Loucy (cell line): Measurements from ENCODE around the gene ACSM5.
"Not testable (repeated sequence)": the region's sequence is repeated elsewhere in the genome, so short reads cannot be mapped to it uniquely, and the experiment has no call there.

Experiments used
- H2AFZ ChIP-seq: fragments of 200-600 bp; sonication (generic); 2 replicates; pipeline ENCODE4 v1.6.0; 2016; ENCODE audit warnings: antibody characterized with exemption, mild to moderate bottlenecking, low read length, moderate library complexity
- H3F3A ChIP-seq: fragments of 200-600 bp; 2 replicates; pipeline ENCODE4 v1.6.0; 2016; ENCODE audit warnings: antibody characterized with exemption, low read depth, mild to moderate bottlenecking
- H3K27me3 ChIP-seq: fragments of 200-600 bp; sonication (generic); 2 replicates; pipeline ENCODE4 v1.6.1; 2014; ENCODE audit warnings: low read length, mild to moderate bottlenecking; ENCODE audit not compliant: insufficient read depth, poor library complexity, severe bottlenecking
- H3K36me3 ChIP-seq: fragments of 200-600 bp; sonication (generic); 2 replicates; pipeline ENCODE4 v1.6.1; 2016; ENCODE audit warnings: low read length; ENCODE audit not compliant: insufficient read depth
- H3K4me1 ChIP-seq: fragments of 200-600 bp; sonication (generic); 2 replicates; pipeline ENCODE4 v1.5.1; 2014; ENCODE audit warnings: low read length, mild to moderate bottlenecking; ENCODE audit not compliant: insufficient read depth, poor library complexity, severe bottlenecking
- H3K4me2 ChIP-seq: fragments of 200-600 bp; sonication (generic); 2 replicates; pipeline ENCODE4 v1.6.0; 2014; ENCODE audit warnings: antibody characterized with exemption, low read length, low read depth, mild to moderate bottlenecking; ENCODE audit not compliant: poor library complexity, severe bottlenecking
- H3K4me3 ChIP-seq: fragments of 200-600 bp; sonication (generic); 2 replicates; pipeline ENCODE4 v1.5.1; 2014; ENCODE audit warnings: low read length, mild to moderate bottlenecking, mixed read lengths; ENCODE audit not compliant: poor library complexity, severe bottlenecking
- H3K79me2 ChIP-seq: fragments of 200-600 bp; sonication (generic); 2 replicates; pipeline ENCODE4 v1.6.1; 2014; ENCODE audit warnings: low read length; ENCODE audit not compliant: insufficient read depth
- H3K9ac ChIP-seq: fragments of 200-600 bp; sonication (generic); 2 replicates; pipeline ENCODE4 v1.6.0; 2014; ENCODE audit warnings: mild to moderate bottlenecking, low read depth, low read length, moderate library complexity; ENCODE audit not compliant: poor library complexity, severe bottlenecking
- H3K9me2 ChIP-seq: fragments of 200-600 bp; sonication (generic); replicated peaks from 2 replicates; pipeline ENCODE4 v1.6.1; 2016; ENCODE audit warnings: low read depth, low read length, mixed read lengths
- H3K9me3 ChIP-seq: fragments of 200-600 bp; sonication (generic); 2 replicates; pipeline ENCODE4 v1.6.1; 2014; ENCODE audit warnings: mild to moderate bottlenecking, antibody characterized with exemption, low read length, low read depth; ENCODE audit not compliant: insufficient read depth
- H4K20me1 ChIP-seq: fragments of 200-600 bp; sonication (generic); 2 replicates; pipeline ENCODE4 v1.6.0; 2014; ENCODE audit warnings: antibody characterized with exemption, low read length, mild to moderate bottlenecking; ENCODE audit not compliant: insufficient read depth, poor library complexity, severe bottlenecking
- EZH2phosphoT487 ChIP-seq: fragments of 200-600 bp; IDR thresholded peaks from 2 replicates; pipeline ENCODE4 v1.6.1; 2018; ENCODE audit warnings: antibody characterized with exemption, mild to moderate bottlenecking, moderate library complexity, borderline replicate concordance
- TF ChIP-seq, protein P1 (sequence below): fragments of 200-600 bp; sonication (generic); conservative IDR thresholded peaks from 2 replicates; pipeline ENCODE4 v1.5.1; 2014; ENCODE audit warnings: mild to moderate bottlenecking, antibody characterized with exemption, low read length

ACSM5 gene

DNA sequence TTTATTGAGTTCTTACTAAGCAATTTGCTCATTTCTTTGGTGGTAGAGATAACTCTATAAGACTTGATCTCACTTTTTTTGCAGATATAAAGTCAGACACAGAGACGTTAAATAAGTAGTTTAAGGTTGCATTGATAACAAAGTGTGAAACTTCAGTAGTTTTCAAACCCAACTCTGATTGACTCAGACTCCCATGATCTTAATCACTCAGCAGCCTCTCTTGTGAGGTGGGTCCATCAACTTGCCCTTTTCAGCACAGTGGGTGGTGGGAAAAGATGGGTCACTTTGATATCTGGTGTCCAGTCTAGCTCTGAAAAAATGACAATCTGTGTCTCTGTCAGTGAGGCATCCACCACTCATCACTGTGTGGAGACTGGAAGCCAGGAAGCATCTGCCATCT, 61.4 kb downstream of the ACSM5 start:
- H2AFZ ChIP-seq, H4K20me1 ChIP-seq, H3K79me2 ChIP-seq: not testable (repeated sequence)

DNA sequence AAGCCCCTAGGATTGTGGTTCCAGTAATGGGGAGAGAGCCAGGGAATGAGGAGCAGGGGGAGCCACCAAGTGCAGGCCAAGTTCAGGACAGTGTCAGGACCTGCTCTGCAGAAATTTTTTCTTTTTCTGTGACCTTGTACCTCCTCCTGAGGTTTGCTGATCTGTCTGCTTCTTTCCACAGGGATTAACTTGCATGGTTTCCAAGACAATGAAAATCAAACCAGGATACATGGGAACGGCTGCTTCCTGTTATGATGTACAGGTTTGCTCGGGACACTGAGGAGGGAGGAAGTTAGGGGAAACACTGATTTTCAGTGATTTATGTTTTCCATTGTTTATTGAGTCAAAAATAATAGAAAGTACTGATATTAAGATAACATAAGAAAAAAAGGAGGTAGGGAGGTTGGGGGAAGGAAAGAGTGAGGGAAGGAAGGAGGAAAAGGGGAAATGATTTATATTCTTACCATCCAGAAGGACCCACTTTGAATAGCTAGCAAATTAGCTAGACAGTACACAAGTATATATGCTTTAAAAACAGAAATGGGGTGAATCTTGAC, 67.9 kb downstream of the ACSM5 start:
- H3K9me3 ChIP-seq, H3K79me2 ChIP-seq, H3K4me1 ChIP-seq, H3K27me3 ChIP-seq, H3K36me3 ChIP-seq, H4K20me1 ChIP-seq, H3F3A ChIP-seq, H3K9ac ChIP-seq, H3K9me2 ChIP-seq, H3K4me3 ChIP-seq, H3K4me2 ChIP-seq, H2AFZ ChIP-seq: not testable (repeated sequence)

More for the DNA sequence above, 61.4 kb downstream of the ACSM5 start:
- not testable (repeated sequence) for H3K9me3 ChIP-seq, H3F3A ChIP-seq, H3K9me2 ChIP-seq, H3K27me3 ChIP-seq, H3K36me3 ChIP-seq, H3K9ac ChIP-seq, H3K4me3 ChIP-seq, H3K4me1 ChIP-seq, H3K4me2 ChIP-seq

DNA sequence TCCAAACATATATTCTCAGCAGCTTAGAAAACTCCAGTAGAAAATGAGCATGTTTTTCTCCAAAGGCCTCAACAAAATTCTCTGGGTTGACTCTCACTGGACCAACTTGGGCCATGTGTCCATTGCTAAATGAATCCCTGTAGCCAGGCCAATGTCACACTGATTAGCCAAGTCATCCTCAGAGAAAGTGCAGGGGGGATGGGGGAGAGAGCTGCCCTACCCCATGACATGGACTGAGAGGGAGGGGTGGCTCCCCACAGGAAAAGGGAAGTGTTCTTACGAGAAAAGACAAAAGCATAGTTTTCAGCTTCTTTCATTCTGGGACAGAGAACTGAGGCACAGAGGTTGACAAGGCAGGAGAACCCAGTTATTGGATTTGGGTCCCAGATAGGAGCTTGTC, 74.7 kb downstream of the ACSM5 start:
- H4K20me1 ChIP-seq, H3K9me3 ChIP-seq, H3K79me2 ChIP-seq, H3K4me2 ChIP-seq, H3F3A ChIP-seq, H3K4me3 ChIP-seq, H2AFZ ChIP-seq, H3K36me3 ChIP-seq, H3K9ac ChIP-seq, H3K4me1 ChIP-seq, H3K27me3 ChIP-seq, H3K9me2 ChIP-seq: not testable (repeated sequence)

DNA sequence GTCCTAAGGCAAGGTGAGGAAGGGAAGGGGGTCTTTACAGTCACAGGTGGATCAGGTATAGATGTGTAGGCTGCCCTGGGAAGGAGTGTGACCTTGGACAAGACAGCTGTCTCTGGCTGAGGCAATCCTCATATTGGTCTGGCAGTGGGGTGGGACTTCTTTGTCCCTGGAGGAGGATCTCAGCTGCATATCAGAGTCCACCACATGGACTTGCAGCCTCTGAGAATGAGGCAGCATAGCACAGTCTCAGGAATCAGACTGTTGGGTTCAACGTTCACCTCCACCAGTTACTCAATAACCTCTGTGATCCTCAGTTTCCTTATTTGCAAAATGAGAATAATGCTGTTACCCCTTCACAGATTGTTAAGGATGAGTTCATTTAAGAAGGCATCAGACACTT, 75.4 kb downstream of the ACSM5 start:
- Histone ChIP-seq H3K79me2 (no peaks in the 10 kb centered on the region), H3K36me3 (no peaks in the 10 kb centered on the region), H3F3A (no peaks in the 10 kb centered on the region), H3K9ac (no peak overlapping the region), H2AFZ (no peak overlapping the region), H3K4me3 (no peak overlapping the region), H3K4me1 (no peaks in the 10 kb centered on the region), H3K9me3 (no peaks in the 10 kb centered on the region), H3K9me2 (no peaks in the 10 kb centered on the region), H3K27me3 (no peaks in the 10 kb centered on the region), H3K4me2 (no peak overlapping the region), H4K20me1 (no peaks in the 10 kb centered on the region)
- TF ChIP-seq, protein P1, sequence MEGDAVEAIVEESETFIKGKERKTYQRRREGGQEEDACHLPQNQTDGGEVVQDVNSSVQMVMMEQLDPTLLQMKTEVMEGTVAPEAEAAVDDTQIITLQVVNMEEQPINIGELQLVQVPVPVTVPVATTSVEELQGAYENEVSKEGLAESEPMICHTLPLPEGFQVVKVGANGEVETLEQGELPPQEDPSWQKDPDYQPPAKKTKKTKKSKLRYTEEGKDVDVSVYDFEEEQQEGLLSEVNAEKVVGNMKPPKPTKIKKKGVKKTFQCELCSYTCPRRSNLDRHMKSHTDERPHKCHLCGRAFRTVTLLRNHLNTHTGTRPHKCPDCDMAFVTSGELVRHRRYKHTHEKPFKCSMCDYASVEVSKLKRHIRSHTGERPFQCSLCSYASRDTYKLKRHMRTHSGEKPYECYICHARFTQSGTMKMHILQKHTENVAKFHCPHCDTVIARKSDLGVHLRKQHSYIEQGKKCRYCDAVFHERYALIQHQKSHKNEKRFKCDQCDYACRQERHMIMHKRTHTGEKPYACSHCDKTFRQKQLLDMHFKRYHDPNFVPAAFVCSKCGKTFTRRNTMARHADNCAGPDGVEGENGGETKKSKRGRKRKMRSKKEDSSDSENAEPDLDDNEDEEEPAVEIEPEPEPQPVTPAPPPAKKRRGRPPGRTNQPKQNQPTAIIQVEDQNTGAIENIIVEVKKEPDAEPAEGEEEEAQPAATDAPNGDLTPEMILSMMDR: no peak
- no peak for TF ChIP-seq EZH2phosphoT487

- no peak overlapping the region for H2AFZ ChIP-seq
- no peaks in the 10 kb centered on the region for H3K4me1 ChIP-seq
- H3K9me3 ChIP-seq: no peaks in the 10 kb centered on the region
- no peak overlapping the region for H3K4me3 ChIP-seq
- TF ChIP-seq, protein P1: no peak
- H3F3A ChIP-seq: no peaks in the 10 kb centered on the region
- H4K20me1 ChIP-seq: no peaks in the 10 kb centered on the region
- H3K9ac ChIP-seq: no peak overlapping the region
- no peaks in the 10 kb centered on the region for H3K9me2 ChIP-seq
- H3K79me2 ChIP-seq: no peaks in the 10 kb centered on the region
- no peaks in the 10 kb centered on the region for H3K36me3 ChIP-seq
- no peak overlapping the region for H3K4me2 ChIP-seq
- H3K27me3 ChIP-seq: no peaks in the 10 kb centered on the region
These were observed 76.1 kb downstream of the ACSM5 start for GRCh38 chr16:20485408-20485807.
